Suprapubic skin (tissue), 3 donors: ENCODE results near the gene COQ6.

Experiments
- CTCF ChIP-seq, 2 donors: fragments of 200-600 bp in 1 of 2; fragments of 450-650 bp in 1 of 2; sonication (generic) in 1 of 2; IDR thresholded peaks; one replicate each; pipeline ENCODE4 v1.5.1; 2016 to 2019; ENCODE audit warnings: antibody characterized with exemption in 2 of 2, mild to moderate bottlenecking in 1 of 2, moderate library complexity in 1 of 2
- POLR2AphosphoS5 ChIP-seq, 3 donors: sonication (generic); formaldehyde crosslinking; IDR thresholded peaks; one replicate each; pipeline ENCODE4 v1.6.1; 2017; ENCODE audit warnings: antibody characterized with exemption in 3 of 3

GRCh38 chr14:73924337-73924736, 25.8 kb upstream of the COQ6 start:
- TF ChIP-seq CTCF (IDR thresholded peaks at IDR 0.05) (no peak), POLR2AphosphoS5 (IDR thresholded peaks at IDR 0.05) (no peak)
